Activated T-cell treated with anti-CD3 and anti-CD28 coated beads for 24 hours (primary cell): ENCODE data around the gene CCL1.

Source experiments
- DNase-seq: peaks from one replicate; pipeline ENCODE4 v3.0.0-alpha.2; 2020; ENCODE audit warnings: low read depth

The CCL1 gene

DNA sequence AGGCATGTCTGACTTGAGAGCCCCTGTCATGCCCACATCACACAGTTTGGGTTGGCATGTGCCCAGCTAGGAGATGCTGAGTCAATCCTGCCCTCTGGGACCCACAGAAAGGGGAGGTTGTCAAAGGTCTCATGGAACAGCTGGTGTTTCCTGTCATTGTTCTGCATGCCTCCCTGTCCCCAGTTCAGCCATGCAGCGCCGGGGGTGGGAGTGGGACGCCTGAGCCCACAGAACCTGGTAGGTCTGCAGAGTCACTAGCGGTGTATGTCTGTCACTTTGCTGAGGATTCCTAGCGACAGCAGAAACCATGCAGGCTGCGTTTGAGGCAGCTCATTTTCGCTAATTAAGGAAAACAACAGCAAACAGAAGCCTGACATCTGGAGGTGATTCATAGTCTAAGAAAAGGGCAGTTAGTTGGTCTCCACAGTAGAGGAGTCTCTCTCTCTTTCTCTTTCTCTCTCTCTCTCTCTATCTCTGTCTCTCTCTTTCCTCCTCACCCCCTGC lies 19.6 kb upstream of the CCL1 start:
- DNase-seq, result peak; percentile 12

DNA sequence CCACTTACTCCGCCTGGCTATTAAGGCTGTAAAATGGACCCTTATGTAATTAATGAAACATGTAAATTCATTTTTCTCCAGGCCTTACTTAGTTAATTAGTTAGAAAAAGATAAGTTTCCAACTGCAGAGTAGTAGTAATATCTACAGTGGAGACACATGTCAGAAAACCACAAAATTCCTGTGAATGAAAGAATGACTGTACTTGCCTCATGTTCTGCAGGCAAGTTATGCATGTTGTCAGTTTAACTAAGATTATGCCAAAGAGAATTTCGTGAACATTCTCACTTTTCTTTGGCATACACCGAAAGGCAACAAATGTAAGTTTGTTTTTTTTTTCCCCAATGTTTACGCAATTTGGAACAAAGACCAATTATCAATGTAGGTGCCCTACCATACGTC lies 16.8 kb upstream of the CCL1 start:
- no peak for DNase-seq

DNA sequence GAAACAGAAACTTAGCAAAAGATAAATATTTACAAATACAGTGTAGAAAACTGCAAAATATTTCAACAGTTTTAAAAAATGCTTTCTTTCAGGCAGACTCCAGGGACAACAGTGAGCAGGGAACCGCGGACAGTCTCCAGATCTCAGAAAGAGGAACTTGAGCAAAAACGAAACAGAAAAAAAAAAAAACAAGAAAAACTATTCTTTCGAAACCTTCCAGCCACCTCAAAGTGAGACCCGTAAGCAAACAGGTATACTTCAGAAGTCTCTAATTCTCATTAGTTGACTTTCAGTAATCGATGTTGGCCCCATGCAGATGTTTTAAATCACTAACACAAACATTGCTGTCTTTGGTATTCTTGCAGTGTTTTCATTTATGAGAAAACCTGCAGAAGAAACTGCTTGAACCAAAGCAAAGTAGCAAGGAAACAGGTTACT lies 15.7 kb upstream of the CCL1 start:
- peak; percentile 5 for DNase-seq

DNA sequence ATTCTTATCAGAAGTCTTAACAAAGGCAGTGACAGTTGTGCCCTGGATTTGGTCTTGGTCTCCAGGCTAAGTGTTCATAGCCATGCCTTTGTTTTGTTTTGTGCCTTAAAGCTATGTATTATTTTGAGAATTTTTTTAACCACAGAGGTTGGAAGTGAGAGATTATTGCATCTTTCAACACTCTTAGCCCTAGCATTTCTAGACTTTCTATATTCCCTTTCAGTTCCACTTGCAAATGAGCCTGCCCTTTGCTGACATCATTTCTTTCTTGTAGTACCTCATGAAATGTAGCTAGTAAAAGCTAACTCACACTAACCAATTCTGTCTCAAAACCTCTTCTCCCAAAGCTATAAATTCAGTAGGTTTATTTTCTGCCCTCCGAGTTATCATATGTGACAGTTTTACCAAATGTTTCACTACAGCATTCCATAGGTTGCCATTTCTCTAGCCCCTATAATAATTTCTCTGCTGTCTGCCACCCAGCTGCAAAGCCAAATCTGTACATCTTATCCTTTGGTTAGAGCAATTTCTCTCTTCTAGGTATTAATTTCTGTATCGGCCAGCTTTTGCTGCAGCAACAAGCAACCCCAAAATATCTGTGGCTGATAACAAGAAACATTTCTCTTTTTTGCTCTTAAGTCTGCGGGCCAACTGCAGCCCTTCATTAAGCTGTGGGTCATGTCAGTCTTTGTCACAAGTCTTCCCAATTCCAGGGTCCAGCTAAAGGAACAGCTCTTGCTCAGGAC lies 14.2 kb upstream of the CCL1 start:
- DNase-seq, result no peak

DNA sequence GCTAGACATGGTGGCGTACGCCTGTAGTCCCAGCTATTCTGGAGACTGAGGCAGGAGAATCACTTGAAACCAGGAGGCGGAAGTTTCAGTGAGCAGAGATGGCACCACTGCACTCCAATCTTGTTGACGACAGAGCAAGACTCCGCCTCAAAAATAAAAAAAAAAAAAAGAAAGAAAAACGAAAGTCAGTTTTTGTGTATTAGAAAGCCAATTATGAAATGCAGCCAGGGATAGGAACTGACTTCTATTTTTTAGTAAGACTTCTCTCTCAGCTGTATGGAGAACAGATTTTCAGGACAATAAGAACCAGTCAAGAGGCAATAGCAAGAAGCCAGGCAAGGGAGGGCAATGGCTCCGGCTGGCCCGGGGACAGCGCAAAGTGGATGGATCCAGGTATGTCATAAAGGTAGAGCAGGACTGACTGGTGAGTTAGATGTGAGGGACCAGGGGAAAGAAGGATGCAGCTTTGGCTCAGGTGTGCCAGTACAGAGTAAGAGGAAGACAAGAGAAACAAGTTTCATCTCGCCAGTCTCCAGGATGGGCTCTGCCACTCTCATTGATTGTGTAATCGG lies 12.5 kb upstream of the CCL1 start:
- no peak for DNase-seq

DNA sequence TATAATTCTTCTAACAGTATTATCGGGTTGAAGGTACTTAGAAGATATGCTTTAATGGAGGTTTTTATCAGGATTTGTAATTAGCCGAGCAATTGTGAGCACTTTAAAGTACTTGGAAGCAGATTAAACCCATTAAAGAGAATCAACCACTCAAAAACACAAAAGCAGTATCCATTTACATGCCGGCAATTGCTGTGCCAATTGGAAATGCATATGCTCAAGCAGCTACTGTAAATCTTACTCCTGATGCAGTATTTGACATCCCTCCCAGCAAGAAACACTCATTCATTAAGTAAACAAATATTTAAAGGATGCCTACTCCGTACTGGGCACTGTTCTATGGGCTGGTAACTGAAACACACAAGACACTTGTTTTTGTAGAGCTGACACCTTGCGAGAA lies 11.4 kb upstream of the CCL1 start:
- no peak for DNase-seq

DNA sequence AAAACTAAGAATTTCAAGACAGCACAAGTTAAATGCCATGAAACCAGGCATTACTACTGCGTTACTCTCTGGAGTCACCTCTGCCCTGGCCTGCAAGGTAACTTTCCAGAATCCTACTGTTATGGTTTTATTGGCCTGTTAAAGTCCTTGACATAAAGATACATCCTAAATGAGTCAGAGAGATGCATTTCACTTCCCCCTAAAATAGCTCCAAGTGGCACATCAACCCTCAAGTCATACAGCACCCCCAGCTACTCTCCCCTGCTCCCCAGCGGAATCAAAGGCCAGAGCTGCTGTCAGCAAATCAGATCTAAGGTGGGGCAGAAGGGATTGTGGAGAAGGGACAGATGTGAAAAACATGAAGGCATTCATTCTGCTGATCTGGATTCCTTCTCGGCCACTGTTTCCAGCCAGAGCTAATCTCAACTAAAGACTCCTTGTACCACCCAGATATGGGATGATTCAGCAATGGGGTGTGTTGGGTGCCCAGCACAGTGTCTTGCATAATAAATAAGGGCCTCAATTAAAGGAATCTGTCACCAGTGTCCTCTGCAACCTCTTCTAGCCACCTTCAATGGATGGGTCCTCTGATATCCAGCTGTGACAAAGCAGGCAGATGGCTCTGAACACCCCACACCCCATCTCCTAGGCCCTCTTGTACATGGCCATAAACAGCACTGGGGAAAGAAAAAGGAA lies 8.5 kb upstream of the CCL1 start:
- no peak for DNase-seq

DNA sequence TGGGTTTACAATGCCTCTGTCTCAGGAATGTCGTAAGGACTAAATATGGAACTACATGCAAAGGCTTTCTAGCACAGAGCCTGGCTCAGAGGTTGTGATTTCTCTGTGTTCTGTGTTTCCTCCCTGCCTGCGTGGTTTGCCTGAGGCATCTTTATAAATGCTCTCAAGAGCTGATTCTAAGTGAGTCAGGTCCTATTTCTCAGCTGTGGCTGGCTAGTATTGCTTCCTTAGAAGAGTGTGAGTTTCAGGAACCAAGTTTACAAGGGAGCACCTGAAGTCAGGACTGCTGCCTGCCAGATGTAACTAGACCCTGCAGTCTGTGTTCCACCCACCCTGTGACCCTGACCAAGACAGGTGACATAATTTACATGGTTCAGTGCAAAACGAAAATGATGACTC lies 8.0 kb upstream of the CCL1 start:
- no peak for DNase-seq

DNA sequence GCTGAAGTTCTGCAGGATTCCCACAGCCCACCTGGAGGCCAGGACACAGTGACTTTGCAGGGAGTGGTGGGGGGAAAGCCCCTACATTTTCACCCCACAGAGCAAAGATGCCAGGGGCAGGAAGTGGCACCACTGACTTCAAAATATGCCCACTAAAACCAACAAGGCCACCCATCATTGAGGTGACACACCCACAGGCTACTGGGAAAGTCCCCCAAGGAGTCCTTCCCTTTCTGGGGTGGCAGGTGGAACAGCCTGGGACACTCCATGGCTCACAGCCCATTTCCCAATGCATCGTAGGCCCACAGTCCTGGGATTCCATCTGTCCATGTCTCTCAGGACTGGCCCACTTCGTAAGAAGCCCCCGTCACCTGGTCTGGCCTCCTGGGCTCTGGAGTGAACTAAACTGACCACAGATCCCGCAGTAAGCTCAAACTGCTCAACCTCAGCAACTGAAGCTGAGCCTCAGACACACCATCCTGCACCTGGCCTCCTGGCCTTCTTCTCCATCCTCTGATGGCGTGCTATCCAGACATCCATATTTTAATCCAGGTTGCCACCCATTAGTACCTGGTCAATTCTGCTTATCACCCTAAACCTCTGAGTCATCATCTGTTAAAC lies 7.5 kb upstream of the CCL1 start:
- no peak for DNase-seq

DNA sequence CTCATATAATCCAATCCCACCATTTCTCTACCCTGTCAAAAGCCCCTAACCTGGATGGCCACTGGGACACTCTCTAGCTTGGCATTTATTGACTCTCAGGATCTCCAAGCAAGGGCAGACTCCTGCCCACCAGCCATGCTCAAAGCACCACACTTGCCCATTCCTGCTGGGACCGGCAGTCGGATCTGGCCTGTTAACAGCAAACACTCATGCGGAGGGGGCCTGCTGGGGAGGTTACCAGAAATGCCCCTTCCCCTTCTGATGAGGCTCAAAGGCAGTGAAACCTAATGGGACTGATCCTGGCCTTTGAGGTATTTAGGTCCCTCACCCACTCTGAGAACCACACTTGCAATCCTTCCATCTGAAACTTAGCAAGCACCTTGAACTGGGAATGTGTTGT lies 6.5 kb upstream of the CCL1 start:
- no peak for DNase-seq

DNA sequence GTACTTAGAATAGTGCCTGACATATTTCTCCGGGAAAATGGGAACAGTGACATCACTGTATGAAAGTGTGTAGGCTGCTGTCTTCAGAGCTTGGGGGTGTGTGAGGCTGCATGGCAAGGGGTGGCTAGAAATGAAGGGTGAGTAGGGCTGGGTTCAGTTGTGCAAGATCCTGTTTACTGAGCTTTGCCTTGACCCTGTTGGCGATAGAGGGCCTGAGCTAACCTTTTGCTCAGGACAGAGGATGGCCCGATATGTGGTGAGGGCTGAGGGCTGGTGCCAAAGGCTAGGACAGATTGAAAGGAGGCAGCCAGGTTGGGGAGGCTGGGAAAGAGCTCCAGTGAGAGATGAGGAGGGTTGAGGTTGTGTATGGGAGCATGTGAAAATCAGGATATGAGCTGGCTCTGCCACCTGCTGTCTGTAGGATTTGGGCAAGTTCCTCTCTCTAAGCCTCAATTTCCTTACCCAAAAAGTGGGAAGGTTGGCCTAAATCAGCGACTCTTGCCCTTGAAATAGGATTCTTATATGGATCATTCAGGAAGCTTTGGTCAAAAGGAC lies 6.0 kb upstream of the CCL1 start:
- no peak for DNase-seq

DNA sequence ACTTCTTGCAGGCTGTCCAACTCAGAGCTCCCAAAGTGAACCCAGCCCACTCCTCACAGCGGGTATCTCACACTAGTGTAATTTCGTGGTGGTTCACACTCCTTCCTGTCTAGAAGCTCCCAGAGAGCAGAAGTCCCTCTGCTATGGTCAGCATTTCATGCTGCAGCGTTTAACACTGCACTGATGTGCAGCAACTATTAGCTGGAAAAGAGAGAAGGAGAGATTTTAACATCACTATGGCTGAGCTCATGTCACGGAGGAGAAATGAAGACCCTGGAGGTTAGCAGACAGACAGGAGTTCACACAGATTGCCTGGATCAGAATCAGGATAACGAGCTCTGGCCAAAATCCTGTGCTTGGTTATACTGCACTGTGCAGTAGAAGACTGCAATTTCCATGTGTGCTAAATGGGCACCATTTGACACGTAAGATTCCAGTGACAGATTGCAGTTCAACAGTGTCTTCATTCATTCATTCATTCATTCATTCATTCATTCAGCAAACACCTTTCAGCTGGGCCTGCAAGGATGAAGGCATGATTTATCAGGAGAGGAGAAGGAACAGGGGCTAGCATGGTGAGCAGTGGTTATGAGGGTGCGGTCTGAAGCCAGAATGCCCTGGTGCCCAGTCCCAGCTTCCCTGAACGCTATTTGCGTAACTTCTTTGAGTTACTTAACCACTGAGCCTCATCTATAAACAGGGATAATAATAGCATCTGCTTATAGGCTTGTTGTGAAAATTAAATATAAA lies 5.3 kb upstream of the CCL1 start:
- no peak for DNase-seq

DNA sequence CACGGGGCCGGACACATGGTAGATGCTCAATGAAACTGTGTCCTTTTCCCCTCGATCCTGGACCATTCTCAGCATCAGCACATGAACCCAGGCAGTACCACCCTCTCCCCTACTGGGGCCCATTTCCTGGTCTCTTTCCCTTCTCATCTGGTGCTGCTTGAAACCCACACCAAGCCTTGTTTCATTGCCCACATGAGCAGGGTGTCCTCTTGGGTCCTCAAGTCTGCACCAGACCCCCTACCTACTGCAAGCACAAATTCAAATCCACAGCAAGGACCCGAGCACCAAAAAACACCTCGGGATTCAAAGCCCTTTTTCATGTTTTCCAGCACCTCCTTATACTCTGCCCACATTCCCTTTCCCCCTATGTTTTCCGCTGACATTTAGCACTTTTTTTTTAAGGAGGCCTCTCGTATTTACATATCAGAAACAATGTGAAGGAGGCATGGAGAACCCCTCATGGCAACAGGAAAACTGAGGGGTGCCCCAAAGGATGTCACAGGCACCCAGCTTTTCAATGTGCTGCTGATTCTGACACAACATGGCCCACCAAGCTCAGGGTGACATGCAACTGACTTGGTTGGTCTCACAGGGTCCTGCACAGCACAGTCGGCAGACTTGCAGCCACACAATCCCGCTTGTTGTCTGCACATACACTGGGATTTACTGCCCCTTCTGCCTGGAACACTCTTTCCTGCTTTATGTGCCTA lies 4.6 kb upstream of the CCL1 start:
- DNase-seq, result no peak

DNA sequence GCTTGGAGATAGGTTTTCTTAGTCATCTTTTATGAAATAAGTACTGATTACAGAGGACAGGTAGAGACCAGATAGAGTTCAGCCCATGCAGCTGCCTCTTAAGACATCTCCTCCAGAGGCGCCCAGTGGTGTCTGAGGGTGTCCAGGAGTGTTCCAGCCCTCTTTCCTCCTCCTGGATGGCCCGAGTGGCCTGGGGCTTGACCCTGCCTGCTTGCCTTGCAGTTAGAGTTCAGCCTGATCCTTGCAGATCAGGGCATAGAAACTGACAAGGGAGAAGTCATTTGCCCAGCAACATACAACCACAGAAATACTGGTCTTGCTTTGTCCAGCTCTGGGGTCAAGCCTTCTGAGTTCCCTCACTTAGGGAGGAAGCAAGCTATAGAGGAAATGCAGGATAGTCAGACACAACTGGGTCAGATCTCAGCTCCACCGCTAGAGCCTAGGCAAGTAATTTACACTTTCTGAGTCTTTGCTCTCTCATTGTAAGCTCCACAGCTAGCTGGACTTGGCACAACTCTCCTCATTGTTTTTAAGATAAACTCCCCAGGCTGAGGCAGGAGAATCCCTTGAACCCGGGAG lies 3.6 kb upstream of the CCL1 start:
- DNase-seq, result no peak

DNA sequence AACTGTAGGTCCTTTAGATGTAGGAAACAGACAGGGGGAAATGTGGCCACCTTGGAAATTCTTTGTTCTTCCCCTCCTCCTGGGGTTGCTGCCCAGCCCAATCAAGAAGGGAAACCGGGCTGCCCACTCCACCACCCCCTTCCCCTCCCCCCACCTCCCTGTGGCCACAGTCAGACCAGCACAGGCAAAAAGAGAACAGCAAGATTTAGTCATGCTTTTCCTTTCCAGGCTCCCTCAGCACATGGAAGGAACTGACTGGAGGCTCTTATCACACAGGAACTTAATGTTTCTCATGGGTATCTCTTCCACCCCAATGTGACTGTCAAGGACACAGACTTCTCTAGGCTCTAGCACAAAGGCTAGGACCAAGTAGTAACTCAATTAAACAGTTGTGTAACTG lies 3.0 kb upstream of the CCL1 start:
- no peak for DNase-seq

DNA sequence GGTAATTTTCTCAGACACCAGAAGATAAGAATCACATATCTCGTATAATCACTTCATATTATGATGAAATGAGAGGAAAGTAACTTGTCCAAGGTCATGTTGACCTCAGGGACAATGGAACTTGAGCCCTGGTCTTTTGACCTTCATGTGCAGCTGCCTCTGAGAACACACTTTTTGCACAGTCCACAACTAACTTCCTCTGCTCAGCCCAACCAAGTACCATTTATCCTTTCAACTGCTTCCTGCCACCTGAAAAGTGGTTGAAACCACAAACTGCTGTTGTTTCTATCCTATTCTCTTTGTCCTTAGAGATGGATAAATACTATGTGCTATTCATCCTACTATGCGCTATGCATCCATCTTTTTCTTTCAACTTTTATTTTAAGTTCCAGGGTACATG lies 2.3 kb upstream of the CCL1 start:
- no peak for DNase-seq

DNA sequence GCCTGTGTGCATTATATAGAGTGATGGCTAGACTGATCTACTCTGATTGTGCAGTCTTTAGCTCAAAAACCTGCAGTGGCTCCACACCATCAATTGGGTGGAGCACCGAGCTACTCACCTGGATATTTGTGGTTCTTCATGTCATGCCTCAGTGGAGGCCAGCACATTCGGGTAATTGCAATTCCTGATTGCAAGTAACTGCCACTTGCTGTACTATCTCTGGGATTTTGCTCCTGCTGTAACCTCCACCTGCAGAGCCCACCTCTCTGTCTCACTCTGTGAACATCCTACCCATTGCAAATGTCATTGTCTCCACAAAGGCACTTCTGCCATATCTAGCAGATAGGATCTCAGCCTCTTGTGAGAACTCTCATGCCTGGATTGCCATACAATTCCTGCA lies 1.7 kb upstream of the CCL1 start:
- DNase-seq, result no peak

DNA sequence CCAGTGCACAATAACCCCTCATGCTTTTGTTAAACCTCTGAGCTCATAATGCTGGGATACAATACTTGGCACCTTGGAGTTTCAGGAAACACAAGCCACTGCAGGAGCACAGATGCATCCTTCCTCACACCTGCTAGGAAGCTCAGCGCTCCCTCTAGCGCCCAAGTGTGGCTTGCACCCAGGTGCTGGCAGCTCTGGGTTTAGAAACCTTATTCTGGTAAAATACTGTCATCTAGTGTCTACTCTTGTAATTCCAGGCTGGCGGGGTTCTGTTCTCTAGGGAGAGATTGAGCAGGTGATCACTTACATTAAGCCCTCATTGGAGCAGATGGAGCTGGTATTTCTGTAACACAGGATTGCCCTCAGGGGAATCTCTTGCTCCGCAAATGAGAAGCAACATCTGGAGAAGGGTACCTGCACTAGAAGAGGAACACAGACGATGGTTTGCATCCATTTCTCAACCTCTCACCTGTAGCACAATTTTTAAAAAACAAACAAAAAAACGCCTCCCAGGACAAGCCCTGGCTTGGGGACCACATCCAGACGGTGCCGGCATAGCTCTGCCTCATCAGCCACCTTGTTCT lies 1.5 kb downstream of the CCL1 start:
- peak; percentile 62 for DNase-seq

DNA sequence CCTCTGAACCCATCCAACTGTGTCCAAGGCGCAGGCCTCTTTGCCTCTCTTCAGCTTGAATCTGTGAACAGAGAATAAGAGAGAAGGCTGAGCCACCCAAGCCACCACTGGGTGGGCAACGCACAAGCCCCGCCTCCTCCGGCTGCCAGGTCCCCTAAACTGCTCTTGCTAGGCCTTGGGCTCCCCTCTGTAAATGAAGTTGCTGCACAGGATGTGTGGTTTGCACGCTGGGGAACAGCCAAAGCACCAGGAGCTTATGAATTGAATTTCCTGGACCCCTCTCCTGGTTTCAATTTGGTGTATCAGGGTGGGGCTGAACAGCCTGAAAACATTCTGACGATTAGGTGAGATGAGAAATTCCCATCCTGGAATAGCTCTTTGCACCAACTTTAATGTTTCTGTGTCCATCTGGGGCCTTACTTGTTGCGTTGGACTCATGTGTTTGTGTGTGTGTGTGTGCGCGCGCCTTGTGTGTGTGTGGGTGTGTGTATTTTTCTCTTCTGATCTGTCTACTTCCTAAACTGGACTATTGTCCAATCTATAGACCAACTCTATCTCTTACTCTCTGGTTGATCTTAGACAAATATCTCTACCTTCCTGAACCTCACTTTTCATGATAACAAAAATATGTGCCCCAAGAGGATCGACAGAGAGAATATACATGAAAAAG lies 2.3 kb downstream of the CCL1 start:
- no peak for DNase-seq

DNA sequence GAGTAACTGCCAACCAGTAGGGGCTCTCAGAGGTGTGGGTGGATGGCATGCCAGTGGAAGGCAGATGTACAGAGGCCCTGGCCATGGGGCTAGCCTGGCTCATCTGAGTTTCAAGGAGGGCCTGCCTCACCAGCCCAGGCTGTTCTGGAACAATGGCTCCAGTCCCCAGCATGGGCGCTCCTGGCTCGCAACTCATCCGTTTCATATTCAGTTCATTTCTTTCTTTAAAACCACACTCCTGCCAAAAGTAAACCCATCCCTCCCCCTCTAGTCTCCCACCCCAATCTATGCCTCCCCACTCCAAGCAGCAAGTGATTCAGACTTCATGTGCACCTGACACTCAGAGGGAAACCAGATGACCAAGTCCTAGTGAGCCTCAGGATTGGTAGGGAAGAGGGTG lies 4.4 kb downstream of the CCL1 start:
- DNase-seq, result no peak
